ENCODE data around the gene PRTFDC1.

DNA sequence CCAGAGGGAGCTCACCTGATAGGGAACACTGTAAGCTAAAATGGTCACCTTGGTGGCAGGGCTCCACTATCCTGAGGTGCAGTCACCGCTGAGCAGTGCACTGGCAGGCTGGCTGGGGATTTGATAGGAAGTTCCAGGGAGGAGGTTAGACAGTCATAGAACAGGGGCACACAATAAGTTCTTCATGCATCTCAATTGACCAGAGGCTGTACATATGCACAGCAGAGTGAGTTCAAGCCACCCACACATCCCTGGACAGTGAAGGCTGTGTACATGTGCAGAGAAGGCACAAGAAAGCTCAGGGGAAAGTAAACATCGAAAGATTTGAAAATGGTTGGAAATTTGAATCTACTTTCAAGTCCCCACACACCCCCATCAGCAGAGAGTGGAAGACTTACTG lies 13.9 kb downstream of the PRTFDC1 start:
- no peak for TF ChIP-seq POLR2A (IDR thresholded peaks at IDR 0.05)
- TF ChIP-seq, protein P1, sequence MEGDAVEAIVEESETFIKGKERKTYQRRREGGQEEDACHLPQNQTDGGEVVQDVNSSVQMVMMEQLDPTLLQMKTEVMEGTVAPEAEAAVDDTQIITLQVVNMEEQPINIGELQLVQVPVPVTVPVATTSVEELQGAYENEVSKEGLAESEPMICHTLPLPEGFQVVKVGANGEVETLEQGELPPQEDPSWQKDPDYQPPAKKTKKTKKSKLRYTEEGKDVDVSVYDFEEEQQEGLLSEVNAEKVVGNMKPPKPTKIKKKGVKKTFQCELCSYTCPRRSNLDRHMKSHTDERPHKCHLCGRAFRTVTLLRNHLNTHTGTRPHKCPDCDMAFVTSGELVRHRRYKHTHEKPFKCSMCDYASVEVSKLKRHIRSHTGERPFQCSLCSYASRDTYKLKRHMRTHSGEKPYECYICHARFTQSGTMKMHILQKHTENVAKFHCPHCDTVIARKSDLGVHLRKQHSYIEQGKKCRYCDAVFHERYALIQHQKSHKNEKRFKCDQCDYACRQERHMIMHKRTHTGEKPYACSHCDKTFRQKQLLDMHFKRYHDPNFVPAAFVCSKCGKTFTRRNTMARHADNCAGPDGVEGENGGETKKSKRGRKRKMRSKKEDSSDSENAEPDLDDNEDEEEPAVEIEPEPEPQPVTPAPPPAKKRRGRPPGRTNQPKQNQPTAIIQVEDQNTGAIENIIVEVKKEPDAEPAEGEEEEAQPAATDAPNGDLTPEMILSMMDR (IDR thresholded peaks at IDR 0.05 in 4 of 5, conservative IDR thresholded peaks at IDR 0.05 in 1 of 5): no peak
